ENCODE data around the gene SPHK2. TPM values are rescaled to one million over a fixed set of nuclear protein-coding genes. Genes with fewer than 3 reads are reported as not detected.

The SPHK2 gene
- total and polyA plus RNA-seq, 2 experiments from 2014 or later, result 18.3 to 50.3 TPM

- no peak overlapping the region for H3K27ac Mint-ChIP-seq
- H3K4me2 ChIP-seq, result no peak overlapping the region
- no peaks in the 10 kb centered on the region for H4K20me1 ChIP-seq (replicated peaks; ENCODE audit: insufficient read depth)
- no peak overlapping the region for H3K27ac ChIP-seq (ENCODE audit: low read depth)
- no peaks in the 10 kb centered on the region for H3F3A ChIP-seq (replicated peaks; ENCODE audit: low read depth)
- H3K4me1 ChIP-seq (ENCODE audit: insufficient read depth), result no peaks in the 10 kb centered on the region
- no peak for TF ChIP-seq NANOG (IDR thresholded peaks at IDR 0.05; ENCODE audit: borderline replicate concordance)
- no peak for TF ChIP-seq POLR2AphosphoS5 (IDR thresholded peaks at IDR 0.05; ENCODE audit: low read depth)
- TF ChIP-seq ZNF114 (CRISPR knock-in tag; IDR thresholded peaks at IDR 0.05), result no peak
- TF ChIP-seq ZNF331 (CRISPR knock-in tag; IDR thresholded peaks at IDR 0.05; ENCODE audit: low read depth), result no peak
- no peak for TF ChIP-seq STAT1 (IDR thresholded peaks at IDR 0.05; ENCODE audit: unreplicated experiment)
- TF ChIP-seq CREB1 (CRISPR knock-in tag; IDR thresholded peaks at IDR 0.05; ENCODE audit: low read depth), result peak; percentile 87
- TF ChIP-seq ZNF462 (CRISPR knock-in tag; IDR thresholded peaks at IDR 0.05), result no peak
- H3K36me3 ChIP-seq (ENCODE audit: insufficient read depth), result no peaks in the 10 kb centered on the region
- peaks cover 7% of the 10 kb centered on the region for H3K4me1 Mint-ChIP-seq
- H3K27me3 Mint-ChIP-seq (ENCODE audit: insufficient read depth, low read depth, poor library complexity), result peaks cover 9% of the 10 kb centered on the region
- H3K36me3 Mint-ChIP-seq (ENCODE audit: low read depth), result peaks cover 4% of the 10 kb centered on the region; the same call in 1 of the 3 replicates
- peaks cover 8% of the 10 kb centered on the region for H3K9me3 Mint-ChIP-seq
- no peak overlapping the region; the same call in 1 of the 2 replicates for H2AFZ ChIP-seq
- peak; percentile 95 for DNase-seq (ENCODE audit: low spot score)
- no peaks in the 10 kb centered on the region for H3K79me2 ChIP-seq (replicated peaks; ENCODE audit: insufficient read depth)
- H3K27me3 ChIP-seq (ENCODE audit: insufficient read depth), result no peaks in the 10 kb centered on the region
- no peak overlapping the region for H3K4me3 ChIP-seq
- peak; percentile 78 for ATAC-seq
- no peaks in the 10 kb centered on the region for H3K9me2 ChIP-seq (ENCODE audit: insufficient read depth)
- H3K4me3 Mint-ChIP-seq, result no peak overlapping the region
Measured at GRCh38 chr19:48660852-48661710, 41.8 kb downstream of the SPHK2 start.

Data from GM23338 (cell line).